ENCODE results near the gene UNC119B. TPM values are rescaled to one million over a fixed set of nuclear protein-coding genes. Genes with fewer than 3 reads are reported as not detected.

UNC119B gene
- total and polyA plus RNA-seq, 7 donors: 4.3 to 10.9 (median 8.2) TPM

- WGBS, 3 donors: 90 to 95% (median 94%) methylated on average over 9 of the region's 9 CpGs
These were observed 7.8 kb downstream of the UNC119B start for GRCh38 chr12:120718055-120718454.

GRCh38 chr12:120719072-120719471 is 8.8 kb downstream of the UNC119B start:
- Histone ChIP-seq H3K4me3 (no peak overlapping the region), H3K4me1 (peaks cover 18% of the 10 kb centered on the region), H3K27ac (no peak overlapping the region), H3K27me3 (ENCODE audit: insufficient read depth in 3 of 3, low read length in 2 of 3) (no peaks in the 10 kb centered on the region), H3K36me3 (ENCODE audit: insufficient read depth in 1 of 2, low read depth in 1 of 2) (peaks cover 14 to 100% of the 10 kb centered on the region in 2 donors), H3K9me3 (no peaks in the 10 kb centered on the region)
- ATAC-seq (no peak), DNase-seq (no peak)
- no peak for TF ChIP-seq CTCF (IDR thresholded peaks at IDR 0.05)
- intact Hi-C loops (cut with DNase I): no loop called here
- 94 to 98% (median 97%) methylated on average over 2 of the region's 2 CpGs for WGBS, 3 donors

More at GRCh38 chr12:120718055-120718454, 7.8 kb downstream of the UNC119B start:
- intact Hi-C loops (cut with DNase I): no loop called here
- ATAC-seq (no peak), DNase-seq (peak in 1 of 2 donors; percentile 16)
- TF ChIP-seq CTCF (IDR thresholded peaks at IDR 0.05): no peak
- peaks cover 14 to 99% of the 10 kb centered on the region in 2 donors for H3K36me3 ChIP-seq (ENCODE audit: insufficient read depth in 1 of 2, low read depth in 1 of 2)
- H3K27ac ChIP-seq: no peak overlapping the region
- no peak overlapping the region for H3K4me3 ChIP-seq
- peaks cover 20% of the 10 kb centered on the region for H3K4me1 ChIP-seq
- H3K9me3 ChIP-seq: no peaks in the 10 kb centered on the region
- no peaks in the 10 kb centered on the region for H3K27me3 ChIP-seq (ENCODE audit: insufficient read depth in 3 of 3, low read length in 2 of 3)

GRCh38 chr12:120719496-120720233 is 9.4 kb downstream of the UNC119B start:
- peak overlapping the region; percentile 83 for H3K27ac ChIP-seq
- peak in 1 of 2 donors; percentile 27 for DNase-seq
- no peaks in the 10 kb centered on the region for H3K27me3 ChIP-seq (ENCODE audit: insufficient read depth in 3 of 3, low read length in 2 of 3)
- peaks cover 18% of the 10 kb centered on the region for H3K4me1 ChIP-seq
- peaks cover 14 to 96% of the 10 kb centered on the region in 2 donors for H3K36me3 ChIP-seq (ENCODE audit: insufficient read depth in 1 of 2, low read depth in 1 of 2)
- TF ChIP-seq CTCF (IDR thresholded peaks at IDR 0.05): no peak
- 82 to 95% (median 90%) methylated on average over 11 of the region's 11 CpGs for WGBS, 3 donors
- no peak overlapping the region for H3K4me3 ChIP-seq
- ATAC-seq: peak in 2 of 4 donors; percentile 3 to 26
- intact Hi-C loops (cut with DNase I): no loop called here
- H3K9me3 ChIP-seq: no peaks in the 10 kb centered on the region

- ATAC-seq (peak; percentile 82 to 92 (median 85)), DNase-seq (peak in 1 of 2 donors; percentile 61)
- peaks cover 14 to 89% of the 10 kb centered on the region in 2 donors for H3K36me3 ChIP-seq (ENCODE audit: insufficient read depth in 1 of 2, low read depth in 1 of 2)
- no peaks in the 10 kb centered on the region for H3K27me3 ChIP-seq (ENCODE audit: insufficient read depth in 3 of 3, low read length in 2 of 3)
- peak overlapping the region; percentile 83 for H3K27ac ChIP-seq
- no peak overlapping the region for H3K4me3 ChIP-seq
- intact Hi-C loops (cut with DNase I): no loop called here
- 70 to 88% (median 79%) methylated on average over 7 of the region's 7 CpGs for WGBS, 3 donors
- peaks cover 24% of the 10 kb centered on the region for H3K4me1 ChIP-seq
- H3K9me3 ChIP-seq: no peaks in the 10 kb centered on the region
- no peak for TF ChIP-seq CTCF (IDR thresholded peaks at IDR 0.05)
These were observed 10.2 kb downstream of the UNC119B start for GRCh38 chr12:120720234-120720986.
